Measurements from ENCODE around the gene CIAO1. TPM values are rescaled to one million over a fixed set of nuclear protein-coding genes. Genes with fewer than 3 reads are reported as not detected.

The CIAO1 gene
- total and polyA plus RNA-seq, 2 of the 13 experiments (the other 11 are each of a cell fraction or from before 2014, with no cell fraction given): 99.3 to 120 TPM

DNA sequence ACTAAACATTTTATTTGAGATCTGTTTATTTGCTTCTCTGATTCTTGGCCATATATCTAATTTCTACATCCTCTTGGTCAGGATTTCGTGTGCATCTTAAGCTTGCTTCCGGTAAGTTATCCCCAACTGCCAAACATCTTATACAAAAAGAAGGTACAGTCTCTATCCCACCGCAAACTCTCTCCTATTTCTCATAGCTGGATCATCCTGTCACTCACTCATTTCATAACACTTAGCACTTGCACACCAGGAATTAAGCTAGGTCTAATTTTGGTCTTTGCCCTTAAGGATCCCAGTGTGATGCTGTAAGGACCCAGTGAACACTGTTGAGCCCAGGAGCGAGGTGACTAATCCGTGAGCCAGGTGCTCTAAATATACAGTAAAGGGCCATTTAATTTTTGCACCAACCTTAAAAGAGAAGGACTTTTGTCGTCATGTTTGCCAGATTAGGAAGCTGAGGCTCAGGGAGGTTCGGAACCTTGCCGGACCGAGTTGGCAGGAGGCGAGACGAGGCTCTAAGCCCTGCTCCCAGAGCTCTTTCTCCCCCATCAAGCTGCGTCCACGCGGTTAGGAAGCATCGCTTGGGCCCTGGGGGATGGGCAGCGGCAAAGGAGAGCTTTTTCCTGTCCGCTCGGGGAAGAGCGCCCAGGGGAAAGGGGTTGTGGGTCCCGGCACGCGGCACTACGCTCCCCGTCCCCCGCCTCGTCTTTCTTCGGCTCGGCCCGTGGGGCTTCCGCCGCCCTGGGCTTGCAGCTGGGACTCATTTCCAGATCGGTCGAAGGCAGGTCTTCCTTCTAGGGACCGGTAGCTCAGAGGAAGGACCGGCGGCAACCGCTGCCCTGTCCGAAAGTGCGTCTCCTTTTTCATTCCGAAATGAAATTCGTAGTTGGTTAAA is 55.0 kb downstream of the CIAO1 start (continued):
- TF ChIP-seq, protein P1, sequence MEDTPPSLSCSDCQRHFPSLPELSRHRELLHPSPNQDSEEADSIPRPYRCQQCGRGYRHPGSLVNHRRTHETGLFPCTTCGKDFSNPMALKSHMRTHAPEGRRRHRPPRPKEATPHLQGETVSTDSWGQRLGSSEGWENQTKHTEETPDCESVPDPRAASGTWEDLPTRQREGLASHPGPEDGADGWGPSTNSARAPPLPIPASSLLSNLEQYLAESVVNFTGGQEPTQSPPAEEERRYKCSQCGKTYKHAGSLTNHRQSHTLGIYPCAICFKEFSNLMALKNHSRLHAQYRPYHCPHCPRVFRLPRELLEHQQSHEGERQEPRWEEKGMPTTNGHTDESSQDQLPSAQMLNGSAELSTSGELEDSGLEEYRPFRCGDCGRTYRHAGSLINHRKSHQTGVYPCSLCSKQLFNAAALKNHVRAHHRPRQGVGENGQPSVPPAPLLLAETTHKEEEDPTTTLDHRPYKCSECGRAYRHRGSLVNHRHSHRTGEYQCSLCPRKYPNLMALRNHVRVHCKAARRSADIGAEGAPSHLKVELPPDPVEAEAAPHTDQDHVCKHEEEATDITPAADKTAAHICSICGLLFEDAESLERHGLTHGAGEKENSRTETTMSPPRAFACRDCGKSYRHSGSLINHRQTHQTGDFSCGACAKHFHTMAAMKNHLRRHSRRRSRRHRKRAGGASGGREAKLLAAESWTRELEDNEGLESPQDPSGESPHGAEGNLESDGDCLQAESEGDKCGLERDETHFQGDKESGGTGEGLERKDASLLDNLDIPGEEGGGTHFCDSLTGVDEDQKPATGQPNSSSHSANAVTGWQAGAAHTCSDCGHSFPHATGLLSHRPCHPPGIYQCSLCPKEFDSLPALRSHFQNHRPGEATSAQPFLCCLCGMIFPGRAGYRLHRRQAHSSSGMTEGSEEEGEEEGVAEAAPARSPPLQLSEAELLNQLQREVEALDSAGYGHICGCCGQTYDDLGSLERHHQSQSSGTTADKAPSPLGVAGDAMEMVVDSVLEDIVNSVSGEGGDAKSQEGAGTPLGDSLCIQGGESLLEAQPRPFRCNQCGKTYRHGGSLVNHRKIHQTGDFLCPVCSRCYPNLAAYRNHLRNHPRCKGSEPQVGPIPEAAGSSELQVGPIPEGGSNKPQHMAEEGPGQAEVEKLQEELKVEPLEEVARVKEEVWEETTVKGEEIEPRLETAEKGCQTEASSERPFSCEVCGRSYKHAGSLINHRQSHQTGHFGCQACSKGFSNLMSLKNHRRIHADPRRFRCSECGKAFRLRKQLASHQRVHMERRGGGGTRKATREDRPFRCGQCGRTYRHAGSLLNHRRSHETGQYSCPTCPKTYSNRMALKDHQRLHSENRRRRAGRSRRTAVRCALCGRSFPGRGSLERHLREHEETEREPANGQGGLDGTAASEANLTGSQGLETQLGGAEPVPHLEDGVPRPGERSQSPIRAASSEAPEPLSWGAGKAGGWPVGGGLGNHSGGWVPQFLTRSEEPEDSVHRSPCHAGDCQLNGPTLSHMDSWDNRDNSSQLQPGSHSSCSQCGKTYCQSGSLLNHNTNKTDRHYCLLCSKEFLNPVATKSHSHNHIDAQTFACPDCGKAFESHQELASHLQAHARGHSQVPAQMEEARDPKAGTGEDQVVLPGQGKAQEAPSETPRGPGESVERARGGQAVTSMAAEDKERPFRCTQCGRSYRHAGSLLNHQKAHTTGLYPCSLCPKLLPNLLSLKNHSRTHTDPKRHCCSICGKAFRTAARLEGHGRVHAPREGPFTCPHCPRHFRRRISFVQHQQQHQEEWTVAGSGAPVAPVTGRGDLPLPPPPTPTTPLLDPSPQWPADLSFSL (CRISPR knock-in tag; IDR thresholded peaks at IDR 0.05): no peak
- TF ChIP-seq SMAD3 (CRISPR knock-in tag; IDR thresholded peaks at IDR 0.05) (no peak), NFIC (IDR thresholded peaks at IDR 0.05; ENCODE audit: low read length) (no peak), BHLHE40 (IDR thresholded peaks at IDR 0.05; ENCODE audit: low read length) (no peak), ZNF629 (CRISPR knock-in tag; conservative IDR thresholded peaks at IDR 0.05) (no peak), ZNF563 (CRISPR knock-in tag; IDR thresholded peaks at IDR 0.05) (peak; percentile 30; the same call in 1 of the 2 replicates), FOXK1 (CRISPR knock-in tag; IDR thresholded peaks at IDR 0.05; ENCODE audit: borderline replicate concordance, low read depth) (no peak), HOXA3 (CRISPR knock-in tag; IDR thresholded peaks at IDR 0.05) (0 out of 2 replicates have a peak, but pooled peaks have one; percentile 1), NONO (IDR thresholded peaks at IDR 0.05) (no peak), NONO (CRISPR knock-in tag; conservative IDR thresholded peaks at IDR 0.05) (0 out of 2 replicates have a peak, but pooled peaks have one; percentile 27), DNMT3B (CRISPR knock-in tag; conservative IDR thresholded peaks at IDR 0.05) (no peak), MTF1 (CRISPR knock-in tag; IDR thresholded peaks at IDR 0.05) (no peak), ZFP82 (CRISPR knock-in tag; IDR thresholded peaks at IDR 0.05; ENCODE audit: borderline replicate concordance) (no peak), TCF7L2 (IDR thresholded peaks at IDR 0.05; ENCODE audit: low read depth, low read length) (no peak), ZNF598 (CRISPR knock-in tag; IDR thresholded peaks at IDR 0.05; ENCODE audit: borderline replicate concordance) (no peak), AGO1 (IDR thresholded peaks at IDR 0.05; ENCODE audit: low read depth, low read length, poor library complexity, severe bottlenecking) (peak; percentile 74)
- TF ChIP-seq, protein P2, sequence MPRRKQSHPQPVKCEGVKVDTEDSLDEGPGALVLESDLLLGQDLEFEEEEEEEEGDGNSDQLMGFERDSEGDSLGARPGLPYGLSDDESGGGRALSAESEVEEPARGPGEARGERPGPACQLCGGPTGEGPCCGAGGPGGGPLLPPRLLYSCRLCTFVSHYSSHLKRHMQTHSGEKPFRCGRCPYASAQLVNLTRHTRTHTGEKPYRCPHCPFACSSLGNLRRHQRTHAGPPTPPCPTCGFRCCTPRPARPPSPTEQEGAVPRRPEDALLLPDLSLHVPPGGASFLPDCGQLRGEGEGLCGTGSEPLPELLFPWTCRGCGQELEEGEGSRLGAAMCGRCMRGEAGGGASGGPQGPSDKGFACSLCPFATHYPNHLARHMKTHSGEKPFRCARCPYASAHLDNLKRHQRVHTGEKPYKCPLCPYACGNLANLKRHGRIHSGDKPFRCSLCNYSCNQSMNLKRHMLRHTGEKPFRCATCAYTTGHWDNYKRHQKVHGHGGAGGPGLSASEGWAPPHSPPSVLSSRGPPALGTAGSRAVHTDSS (CRISPR knock-in tag; conservative IDR thresholded peaks at IDR 0.05): no peak

Measured in HepG2 (cell line).